SU-DHL-6 (cell line): ENCODE data around the gene GLI3.

Experiments
- H2AFZ ChIP-seq: fragments of 200-600 bp; sonication (generic); 2 replicates; pipeline ENCODE4 v1.6.1; 2014; ENCODE audit warnings: low read depth, mild to moderate bottlenecking, moderate library complexity, mixed read lengths, antibody characterized with exemption, low read length; ENCODE audit not compliant: severe bottlenecking
- H3F3A ChIP-seq: fragments of 200-600 bp; shearing (Covaris generic); 2 replicates; pipeline ENCODE4 v1.6.0; 2016; ENCODE audit warnings: antibody characterized with exemption, mild to moderate bottlenecking; ENCODE audit not compliant: insufficient read depth
- H3K27ac ChIP-seq: fragments of 200-600 bp; sonication (generic); 2 replicates; pipeline ENCODE4 v1.5.1; 2016; ENCODE audit warnings: low read depth, mild to moderate bottlenecking, low read length, moderate library complexity, mixed read lengths
- H3K27me3 ChIP-seq: fragments of 200-600 bp; sonication (generic), shearing (Covaris generic); 2 replicates; pipeline ENCODE4 v1.6.0; 2014; ENCODE audit warnings: mild to moderate bottlenecking, low read length
- H3K36me3 ChIP-seq: fragments of 200-600 bp; sonication (generic); 2 replicates; pipeline ENCODE4 v1.6.1; 2014; ENCODE audit warnings: mild to moderate bottlenecking, low read length, mixed read lengths
- H3K4me2 ChIP-seq: fragments of 300-600, 200-600 bp; shearing (Covaris generic), sonication (generic); 2 replicates; pipeline ENCODE4 v1.6.0; 2014; ENCODE audit warnings: low read length, low read depth, mild to moderate bottlenecking; ENCODE audit not compliant: poor library complexity, severe bottlenecking
- H3K4me3 ChIP-seq: fragments of 200-600 bp; sonication (generic); 2 replicates; pipeline ENCODE4 v1.5.1; 2014; ENCODE audit warnings: antibody characterized with exemption, low read length, mild to moderate bottlenecking, mixed read lengths; ENCODE audit not compliant: insufficient read depth, poor library complexity, severe bottlenecking
- H3K79me2 ChIP-seq: fragments of 200-600 bp; sonication (generic); 2 replicates; pipeline ENCODE4 v1.6.1; 2014; ENCODE audit warnings: mild to moderate bottlenecking, low read length, moderate library complexity; ENCODE audit not compliant: insufficient read depth
- H3K9ac ChIP-seq: fragments of 200-600 bp; sonication (generic); 2 replicates; pipeline ENCODE4 v1.7.0; 2014; ENCODE audit warnings: mild to moderate bottlenecking, low read length
- H3K9me2 ChIP-seq: fragments of 200-600 bp; sonication (generic); replicated peaks from 2 replicates; pipeline ENCODE4 v1.6.1; 2014; ENCODE audit warnings: low read length; ENCODE audit not compliant: insufficient read depth
- H3K9me3 ChIP-seq: fragments of 200-600 bp; sonication (generic); 2 replicates; pipeline ENCODE4 v1.6.1; 2014; ENCODE audit warnings: low read length, mixed read lengths; ENCODE audit not compliant: insufficient read depth
- H4K20me1 ChIP-seq: fragments of 200-600 bp; sonication (generic); 2 replicates; pipeline ENCODE4 v1.6.1; 2014; ENCODE audit warnings: low read depth, mild to moderate bottlenecking, antibody characterized with exemption, low read length, moderate library complexity, mixed read lengths
- EZH2phosphoT487 ChIP-seq: fragments of 200-600 bp; sonication (generic), shearing (Covaris generic); conservative IDR thresholded peaks from 2 replicates; pipeline ENCODE4 v1.6.1; 2018; ENCODE audit warnings: mild to moderate bottlenecking, antibody characterized with exemption, low read length, moderate library complexity, mixed read lengths
- TF ChIP-seq, protein P1 (sequence below): fragments of 200-600 bp; sonication (generic); IDR thresholded peaks from one replicate; pipeline ENCODE4 v1.5.1; 2017; ENCODE audit warnings: antibody characterized with exemption, mild to moderate bottlenecking, low read length, moderate library complexity; ENCODE audit not compliant: insufficient read depth, poor library complexity, severe bottlenecking

The GLI3 gene

GRCh38 chr7:42082144-42082543 lies 154.9 kb downstream of the GLI3 start:
- Histone ChIP-seq H3K9me3 (no peaks in the 10 kb centered on the region), H3K36me3 (no peaks in the 10 kb centered on the region), H3K9ac (no peak overlapping the region), H3K9me2 (no peaks in the 10 kb centered on the region), H3F3A (no peaks in the 10 kb centered on the region), H3K79me2 (no peaks in the 10 kb centered on the region), H3K27me3 (no peaks in the 10 kb centered on the region), H3K27ac (no peak overlapping the region), H3K4me3 (no peak overlapping the region), H2AFZ (no peak overlapping the region), H3K4me2 (no peak overlapping the region), H4K20me1 (no peaks in the 10 kb centered on the region)
- TF ChIP-seq EZH2phosphoT487 = no peak
- TF ChIP-seq, protein P1, sequence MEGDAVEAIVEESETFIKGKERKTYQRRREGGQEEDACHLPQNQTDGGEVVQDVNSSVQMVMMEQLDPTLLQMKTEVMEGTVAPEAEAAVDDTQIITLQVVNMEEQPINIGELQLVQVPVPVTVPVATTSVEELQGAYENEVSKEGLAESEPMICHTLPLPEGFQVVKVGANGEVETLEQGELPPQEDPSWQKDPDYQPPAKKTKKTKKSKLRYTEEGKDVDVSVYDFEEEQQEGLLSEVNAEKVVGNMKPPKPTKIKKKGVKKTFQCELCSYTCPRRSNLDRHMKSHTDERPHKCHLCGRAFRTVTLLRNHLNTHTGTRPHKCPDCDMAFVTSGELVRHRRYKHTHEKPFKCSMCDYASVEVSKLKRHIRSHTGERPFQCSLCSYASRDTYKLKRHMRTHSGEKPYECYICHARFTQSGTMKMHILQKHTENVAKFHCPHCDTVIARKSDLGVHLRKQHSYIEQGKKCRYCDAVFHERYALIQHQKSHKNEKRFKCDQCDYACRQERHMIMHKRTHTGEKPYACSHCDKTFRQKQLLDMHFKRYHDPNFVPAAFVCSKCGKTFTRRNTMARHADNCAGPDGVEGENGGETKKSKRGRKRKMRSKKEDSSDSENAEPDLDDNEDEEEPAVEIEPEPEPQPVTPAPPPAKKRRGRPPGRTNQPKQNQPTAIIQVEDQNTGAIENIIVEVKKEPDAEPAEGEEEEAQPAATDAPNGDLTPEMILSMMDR = no peak

GRCh38 chr7:42081671-42082070 lies 155.3 kb downstream of the GLI3 start:
- Histone ChIP-seq H3K27ac (no peak overlapping the region), H3K9me3 (no peaks in the 10 kb centered on the region), H3K9me2 (no peaks in the 10 kb centered on the region), H4K20me1 (no peaks in the 10 kb centered on the region), H3K4me3 (no peak overlapping the region), H3K4me2 (no peak overlapping the region), H3F3A (no peaks in the 10 kb centered on the region), H3K9ac (no peak overlapping the region), H2AFZ (no peak overlapping the region), H3K79me2 (no peaks in the 10 kb centered on the region), H3K36me3 (no peaks in the 10 kb centered on the region), H3K27me3 (no peaks in the 10 kb centered on the region)
- TF ChIP-seq EZH2phosphoT487 = no peak
- TF ChIP-seq, protein P1 = no peak

GRCh38 chr7:42080841-42081586 lies 156.0 kb downstream of the GLI3 start:
- Histone ChIP-seq H3K9me2 (no peaks in the 10 kb centered on the region), H4K20me1 (no peaks in the 10 kb centered on the region), H3K27ac (no peak overlapping the region), H3K79me2 (no peaks in the 10 kb centered on the region), H3K27me3 (no peaks in the 10 kb centered on the region), H3K9ac (no peak overlapping the region), H3K9me3 (no peaks in the 10 kb centered on the region), H3K4me3 (no peak overlapping the region), H3F3A (no peaks in the 10 kb centered on the region), H3K4me2 (no peak overlapping the region), H3K36me3 (no peaks in the 10 kb centered on the region), H2AFZ (no peak overlapping the region)
- no peak for TF ChIP-seq EZH2phosphoT487
- TF ChIP-seq, protein P1 = no peak
